Naive B cell (primary cell): Measurements from ENCODE around the gene HHATL. TPM values are rescaled to one million over a fixed set of nuclear protein-coding genes. Genes with fewer than 3 reads are reported as not detected.
A peak's percentile ranks its signal among the peaks of the same experiment; 100 is the strongest.

ENCODE experiments used
- ATAC-seq, 2 donors: fragments of 150-1000 bp; cut with Tn5 transposase; 2 replicates each; pipeline ENCODE4 v1.10.0; 2021; ENCODE audit warnings: low read depth in 2 of 2, mild to moderate bottlenecking in 2 of 2, moderate library complexity in 2 of 2
- DNase-seq: peaks from one replicate; pipeline ENCODE4 v3.0.0; 2022
- H3K27ac Mint-ChIP-seq, 6 donors: one replicate each; pipeline ENCODE4 v1.8.0; 2020 to 2022; ENCODE audit warnings: mild to moderate bottlenecking in 6 of 6, mixed read lengths in 6 of 6, moderate library complexity in 5 of 6, inconsistent platforms in 2 of 6
- H3K27me3 Mint-ChIP-seq, 3 donors: one replicate each; pipeline ENCODE4 v1.8.0; 2021 to 2022; ENCODE audit warnings: mixed read lengths in 3 of 3, mild to moderate bottlenecking in 1 of 3
- H3K36me3 Mint-ChIP-seq, 2 donors: one replicate each; pipeline ENCODE4 v1.8.0; 2020 to 2022; ENCODE audit warnings: mixed read lengths in 2 of 2, inconsistent platforms in 1 of 2, mild to moderate bottlenecking in 1 of 2
- H3K4me1 Mint-ChIP-seq, 3 donors: one replicate each; pipeline ENCODE4 v1.8.0; 2020 to 2022; ENCODE audit warnings: mixed read lengths in 3 of 3, inconsistent platforms in 1 of 3, mild to moderate bottlenecking in 1 of 3, moderate library complexity in 1 of 3
- H3K4me3 Mint-ChIP-seq, 8 donors: one replicate each; pipeline ENCODE4 v1.8.0; 2020 to 2022; ENCODE audit warnings: mild to moderate bottlenecking in 8 of 8, mixed read lengths in 8 of 8, moderate library complexity in 8 of 8, inconsistent platforms in 2 of 8
- H3K9me3 Mint-ChIP-seq, 7 donors: one replicate each; pipeline ENCODE4 v1.8.0; 2020 to 2022; ENCODE audit warnings: mixed read lengths in 7 of 7, mild to moderate bottlenecking in 5 of 7, inconsistent platforms in 2 of 7, moderate library complexity in 1 of 7
- polyA plus RNA-seq, 6 donors: library from polyadenylated mRNA; unstranded; fragments of 300-500 nt; fragmentation: Illumina TruSeq; gene quantifications; one replicate each; pipeline ENCODE4 v1.2.3, GENCODE V29; 2021; ENCODE audit warnings: low read depth in 6 of 6

Gene HHATL
- polyA plus RNA-seq, 6 donors from 2014 or later: not detected

DNA sequence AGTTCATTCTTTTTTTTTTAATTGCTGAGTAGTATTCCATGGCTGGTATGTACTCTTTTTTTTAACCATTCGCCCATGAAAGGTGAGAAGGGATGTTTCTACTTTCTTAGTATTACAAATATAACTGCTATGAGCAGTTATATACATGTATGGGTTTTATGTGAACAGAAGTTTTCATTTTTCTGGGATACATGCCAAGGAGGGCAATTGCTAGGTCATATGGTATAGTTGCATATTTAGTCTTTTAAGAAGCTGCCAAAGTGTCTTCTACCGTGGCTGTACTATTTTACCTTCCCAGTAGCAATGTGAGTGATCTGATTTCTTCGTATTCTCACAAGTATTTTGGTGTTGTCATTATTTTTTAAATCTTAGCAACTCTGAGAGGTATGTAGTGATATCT is 28.5 kb downstream of the HHATL start:
- peaks cover 14 to 39% (median 22%) of the 10 kb centered on the region in 7 donors for H3K9me3 Mint-ChIP-seq
- ATAC-seq: no peak
- H3K36me3 Mint-ChIP-seq: peaks cover 11 to 23% of the 10 kb centered on the region in 2 donors
- no peak overlapping the region for H3K4me3 Mint-ChIP-seq
- no peak overlapping the region for H3K27ac Mint-ChIP-seq
- no peaks in the 10 kb centered on the region for H3K4me1 Mint-ChIP-seq
- peaks cover 4 to 30% (median 27%) of the 10 kb centered on the region in 3 donors for H3K27me3 Mint-ChIP-seq
- no peak for DNase-seq

DNA sequence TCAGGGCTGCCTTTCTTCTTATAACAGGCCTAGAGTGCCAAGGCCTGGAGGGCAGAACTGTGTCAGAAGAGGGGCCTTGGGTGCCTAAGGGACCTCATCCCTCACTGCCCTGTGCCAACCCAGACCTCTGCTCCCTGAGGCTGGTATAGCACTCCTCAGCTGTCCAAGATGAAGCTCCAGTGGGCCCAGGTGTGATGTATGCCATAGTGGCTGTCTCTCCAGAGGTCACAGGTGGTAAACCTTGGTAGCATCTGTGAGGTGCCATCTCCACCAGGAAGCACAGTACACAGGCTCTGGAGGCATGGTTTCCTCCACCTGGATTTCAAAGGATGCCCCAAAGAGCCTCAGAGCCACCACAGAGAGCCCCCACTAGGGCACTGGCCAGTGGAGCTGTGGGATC is 29.5 kb downstream of the HHATL start:
- Mint-ChIP-seq H3K9me3 (peaks cover 10 to 28% (median 17%) of the 10 kb centered on the region in 7 donors), H3K4me3 (no peak overlapping the region), H3K4me1 (no peaks in the 10 kb centered on the region), H3K27ac (no peak overlapping the region), H3K36me3 (peaks cover 11 to 13% of the 10 kb centered on the region in 2 donors), H3K27me3 (peaks cover 0 to 20% (median 16%) of the 10 kb centered on the region in 3 donors)
- DNase-seq (no peak), ATAC-seq (no peak)

DNA sequence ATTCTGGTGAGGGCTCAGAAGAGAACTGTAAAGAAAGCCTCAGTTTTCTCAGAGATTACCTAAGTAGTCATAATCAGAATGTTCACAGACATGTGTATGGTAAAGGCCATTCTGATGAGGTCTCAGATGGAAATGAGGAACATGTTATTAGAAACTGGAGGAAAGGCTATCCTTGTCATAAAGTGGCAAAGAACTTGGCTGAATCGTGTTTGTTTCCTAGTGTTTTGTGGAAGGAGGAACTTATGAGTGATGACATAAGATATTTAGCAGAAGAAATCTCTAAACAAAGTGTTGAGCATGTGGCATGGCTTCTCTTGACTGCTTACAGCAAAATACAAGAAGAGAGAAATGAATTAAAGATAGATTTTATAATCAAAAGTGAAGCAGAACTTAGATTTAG is 30.1 kb downstream of the HHATL start:
- DNase-seq (no peak), ATAC-seq (no peak)
- Mint-ChIP-seq H3K4me3 (no peak overlapping the region), H3K27me3 (peaks cover 0 to 18% (median 11%) of the 10 kb centered on the region in 3 donors), H3K4me1 (no peaks in the 10 kb centered on the region), H3K9me3 (peaks cover 5 to 23% (median 12%) of the 10 kb centered on the region in 7 donors), H3K36me3 (peaks cover 6 to 7% of the 10 kb centered on the region in 2 donors), H3K27ac (no peak overlapping the region)

DNA sequence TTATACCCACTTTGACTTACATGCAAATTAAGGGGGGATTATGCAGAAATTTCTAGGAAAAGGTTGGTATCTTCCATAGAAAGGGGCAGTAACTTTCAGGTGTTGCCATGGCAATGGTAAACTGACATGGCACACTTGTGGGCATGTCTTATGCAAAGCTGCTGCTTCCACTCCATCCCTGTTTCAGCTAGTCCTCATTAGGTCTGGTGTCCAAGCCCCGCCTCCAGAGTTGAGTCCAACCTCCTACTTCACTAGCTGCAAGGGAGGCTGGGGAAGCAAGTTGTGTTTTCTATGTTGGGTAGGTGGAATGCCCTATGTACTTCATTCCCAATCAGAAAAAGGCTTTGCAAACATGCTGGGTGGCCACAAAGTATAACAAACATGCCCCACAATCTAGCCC is 31.9 kb downstream of the HHATL start:
- H3K27me3 Mint-ChIP-seq: peaks cover 0 to 7% (median 0%) of the 10 kb centered on the region in 3 donors
- no peak overlapping the region for H3K4me3 Mint-ChIP-seq
- DNase-seq: no peak
- no peaks in the 10 kb centered on the region for H3K36me3 Mint-ChIP-seq
- no peak overlapping the region for H3K27ac Mint-ChIP-seq
- no peak for ATAC-seq
- H3K9me3 Mint-ChIP-seq: peaks cover 0 to 8% (median under 1%) of the 10 kb centered on the region in 7 donors
- H3K4me1 Mint-ChIP-seq: no peaks in the 10 kb centered on the region

DNA sequence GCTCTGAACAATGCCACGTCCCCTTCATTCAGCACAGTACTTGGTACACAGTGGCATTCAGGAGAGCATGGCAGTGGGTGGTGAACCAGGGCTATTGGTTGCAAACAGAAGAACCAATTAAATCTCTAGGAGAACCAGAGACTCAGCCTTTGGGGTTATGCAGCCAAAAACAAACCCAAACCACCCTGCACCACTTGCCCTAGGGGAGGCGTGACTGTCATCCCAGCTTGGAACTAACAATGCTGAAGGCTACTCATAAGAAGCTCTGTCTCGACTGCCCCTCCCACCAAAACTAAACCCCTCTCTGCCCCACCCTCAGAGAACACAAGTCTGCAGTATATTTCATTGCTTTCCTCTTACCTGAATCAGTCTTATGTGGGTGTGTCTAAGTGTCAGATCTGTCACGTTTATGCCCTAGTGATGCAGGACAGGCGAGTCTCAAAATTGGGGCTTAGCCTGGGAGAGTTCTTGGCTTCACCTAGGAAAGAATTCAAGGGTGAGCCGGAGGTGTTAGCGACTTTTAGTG is 32.5 kb downstream of the HHATL start:
- H3K4me1 Mint-ChIP-seq: no peaks in the 10 kb centered on the region
- DNase-seq (no peak), ATAC-seq (no peak)
- peaks cover 0 to 8% (median 0%) of the 10 kb centered on the region in 7 donors for H3K9me3 Mint-ChIP-seq
- no peak overlapping the region for H3K27ac Mint-ChIP-seq
- H3K4me3 Mint-ChIP-seq: no peak overlapping the region
- H3K27me3 Mint-ChIP-seq: peaks cover 0 to 7% (median 0%) of the 10 kb centered on the region in 3 donors
- no peaks in the 10 kb centered on the region for H3K36me3 Mint-ChIP-seq

DNA sequence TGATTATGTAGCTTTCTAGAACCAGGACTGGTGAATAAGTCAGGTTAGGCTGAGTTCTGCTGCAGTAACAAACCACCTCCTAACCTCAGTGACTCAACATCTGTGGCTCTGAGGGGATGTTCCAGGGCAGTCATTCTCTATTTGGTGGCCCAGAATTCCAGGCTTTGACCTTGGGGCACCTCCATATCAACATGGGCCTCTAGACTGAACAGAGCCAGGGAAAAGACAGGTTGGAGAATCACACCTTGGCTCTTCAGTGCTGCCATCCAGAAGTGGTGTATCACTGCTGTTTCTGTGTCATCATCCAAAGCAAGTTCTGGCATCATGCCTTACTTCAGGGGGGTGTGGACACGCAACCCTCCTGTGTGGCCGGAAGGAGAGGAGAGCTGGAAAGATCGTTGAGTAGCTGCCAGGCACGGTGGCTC is 33.8 kb downstream of the HHATL start:
- H3K9me3 Mint-ChIP-seq: peaks cover 0 to 8% (median 0%) of the 10 kb centered on the region in 7 donors
- no peak for ATAC-seq
- H3K4me1 Mint-ChIP-seq: peaks cover 4 to 6% (median 4%) of the 10 kb centered on the region in 3 donors
- H3K4me3 Mint-ChIP-seq: no peak overlapping the region
- no peak overlapping the region for H3K27ac Mint-ChIP-seq
- H3K27me3 Mint-ChIP-seq: peaks cover 0 to 7% (median 0%) of the 10 kb centered on the region in 3 donors
- DNase-seq: no peak
- H3K36me3 Mint-ChIP-seq: no peaks in the 10 kb centered on the region

DNA sequence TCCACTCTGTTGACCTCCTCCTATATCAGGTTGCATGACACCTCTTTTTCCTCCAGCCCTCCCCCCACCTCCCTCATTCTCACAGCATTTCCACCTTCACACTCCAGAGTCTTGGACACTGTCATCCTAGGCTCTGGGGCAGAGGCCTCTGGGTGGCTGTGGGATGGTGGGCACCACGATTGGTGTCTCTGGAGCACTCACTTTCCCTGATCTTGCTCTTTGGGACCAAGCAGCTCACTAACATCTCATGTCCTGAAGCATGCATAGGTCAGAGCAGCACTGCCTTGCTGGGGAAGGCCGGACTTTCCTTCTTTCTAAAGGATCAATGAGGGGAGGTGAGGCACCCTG is 34.2 kb downstream of the HHATL start:
- H3K9me3 Mint-ChIP-seq: peaks cover 0 to 8% (median 0%) of the 10 kb centered on the region in 7 donors
- peak overlapping the region in 1 of 8 donors; percentile 48 for H3K4me3 Mint-ChIP-seq
- DNase-seq (no peak), ATAC-seq (no peak)
- H3K27ac Mint-ChIP-seq: no peak overlapping the region
- peaks cover 0 to 7% (median 0%) of the 10 kb centered on the region in 3 donors for H3K27me3 Mint-ChIP-seq
- peaks cover 8 to 11% (median 9%) of the 10 kb centered on the region in 3 donors for H3K4me1 Mint-ChIP-seq
- no peaks in the 10 kb centered on the region for H3K36me3 Mint-ChIP-seq

DNA sequence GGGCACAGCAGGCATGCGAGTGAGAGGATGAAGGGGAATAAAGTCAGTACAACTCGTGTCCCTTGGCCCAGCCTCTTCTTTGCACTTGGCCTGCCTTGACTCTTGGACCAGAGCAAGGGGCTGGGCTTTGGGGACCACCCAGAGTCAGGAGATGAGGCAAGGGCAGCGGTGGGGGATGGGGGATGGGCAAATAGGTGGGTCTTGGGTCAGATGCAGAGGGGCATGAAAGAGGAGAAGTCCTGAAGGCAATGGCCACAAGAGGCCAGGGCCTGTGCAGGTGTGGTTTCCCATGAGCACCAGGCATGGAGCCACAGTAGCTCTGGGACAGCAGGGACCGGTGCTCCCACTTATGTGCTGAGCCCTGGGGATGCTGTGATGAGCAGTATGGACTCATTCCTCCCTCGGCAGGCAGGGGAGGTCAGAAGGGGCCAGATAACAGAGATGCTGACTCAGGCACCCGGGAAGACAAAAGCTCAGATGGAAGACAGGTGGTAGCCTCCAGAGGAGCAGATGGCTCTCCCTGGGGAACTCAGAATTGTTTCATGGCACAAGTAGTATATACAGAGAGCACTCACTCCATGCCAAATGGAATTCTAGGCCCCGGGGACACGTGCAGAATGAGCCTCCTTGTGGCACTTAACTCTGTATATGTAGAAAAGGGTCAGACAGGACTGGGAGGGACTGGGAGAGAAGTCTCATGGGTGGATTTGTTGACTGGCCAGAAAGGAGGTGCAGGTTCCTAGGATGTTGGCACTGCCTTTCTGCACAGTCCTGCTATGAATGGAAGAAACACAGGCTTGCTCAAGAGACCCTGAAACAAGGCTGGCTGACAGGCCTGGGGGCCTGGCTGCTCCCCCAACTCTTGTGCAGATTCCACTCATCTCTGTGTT is 34.8 kb downstream of the HHATL start:
- Mint-ChIP-seq H3K4me3 (peak overlapping the region in 1 of 8 donors; percentile 48), H3K27me3 (peaks cover 0 to 7% (median 0%) of the 10 kb centered on the region in 3 donors), H3K9me3 (peaks cover 0 to 7% (median 0%) of the 10 kb centered on the region in 7 donors), H3K36me3 (no peaks in the 10 kb centered on the region), H3K4me1 (peaks cover 10 to 14% (median 13%) of the 10 kb centered on the region in 3 donors), H3K27ac (peak overlapping the region in 4 of 6 donors; percentile 2 to 87 (median 66))
- DNase-seq (no peak), ATAC-seq (no peak)

DNA sequence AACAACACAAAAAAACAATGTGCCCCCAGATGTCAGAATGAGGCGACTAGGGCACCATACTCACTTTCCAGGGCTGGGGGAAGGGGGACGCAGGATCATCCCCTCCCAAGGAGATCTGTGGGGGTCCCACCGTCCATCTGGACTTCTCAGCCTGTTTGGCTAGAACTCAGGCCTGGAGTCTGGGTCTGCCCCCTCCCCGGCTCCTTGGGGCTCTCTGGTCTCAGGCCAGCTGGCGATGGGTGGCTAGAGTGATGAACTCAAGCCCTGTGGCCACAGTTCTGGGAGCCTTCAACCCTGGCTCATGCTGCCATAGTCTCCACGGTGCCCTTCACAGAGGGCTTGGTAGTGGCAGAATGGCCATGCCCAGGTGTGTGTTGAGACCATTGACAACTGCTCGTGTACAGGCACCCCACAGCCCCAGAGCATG is 35.5 kb downstream of the HHATL start:
- Mint-ChIP-seq H3K36me3 (no peaks in the 10 kb centered on the region), H3K27me3 (peaks cover 0 to 7% (median 0%) of the 10 kb centered on the region in 3 donors), H3K27ac (peak overlapping the region in 2 of 6 donors; percentile 79 to 87), H3K9me3 (peaks cover 0 to 3% (median 0%) of the 10 kb centered on the region in 7 donors), H3K4me1 (peaks cover 10 to 17% (median 13%) of the 10 kb centered on the region in 3 donors), H3K4me3 (no peak overlapping the region)
- DNase-seq (no peak), ATAC-seq (no peak)

DNA sequence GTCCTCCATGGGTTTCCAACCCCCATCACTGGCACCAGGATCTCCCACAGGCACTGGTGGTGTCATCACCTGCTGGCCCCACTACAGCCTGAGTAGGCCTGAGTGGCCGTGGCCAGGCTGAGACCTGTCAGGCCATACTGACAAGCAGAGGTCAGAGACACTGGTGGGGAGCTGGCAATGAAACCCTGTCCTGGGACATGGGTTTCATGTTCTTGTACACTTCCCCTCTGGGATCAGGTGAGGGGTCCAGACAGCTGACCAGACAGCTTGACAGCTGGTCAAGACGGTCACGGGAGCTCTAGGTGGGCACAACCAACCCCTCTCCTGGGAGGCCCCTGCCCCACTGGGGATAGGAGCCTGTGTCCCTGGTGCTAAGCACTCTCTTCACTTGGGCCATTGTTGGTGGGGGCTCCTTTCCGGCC is 36.0 kb downstream of the HHATL start:
- H3K36me3 Mint-ChIP-seq: no peaks in the 10 kb centered on the region
- H3K4me3 Mint-ChIP-seq: peak overlapping the region in 1 of 8 donors; percentile 41
- H3K27me3 Mint-ChIP-seq: peaks cover 0 to 7% (median 0%) of the 10 kb centered on the region in 3 donors
- no peak overlapping the region for H3K27ac Mint-ChIP-seq
- peaks cover 10 to 17% (median 13%) of the 10 kb centered on the region in 3 donors for H3K4me1 Mint-ChIP-seq
- DNase-seq (no peak), ATAC-seq (no peak)
- peaks cover 0 to 1% (median 0%) of the 10 kb centered on the region in 7 donors for H3K9me3 Mint-ChIP-seq

DNA sequence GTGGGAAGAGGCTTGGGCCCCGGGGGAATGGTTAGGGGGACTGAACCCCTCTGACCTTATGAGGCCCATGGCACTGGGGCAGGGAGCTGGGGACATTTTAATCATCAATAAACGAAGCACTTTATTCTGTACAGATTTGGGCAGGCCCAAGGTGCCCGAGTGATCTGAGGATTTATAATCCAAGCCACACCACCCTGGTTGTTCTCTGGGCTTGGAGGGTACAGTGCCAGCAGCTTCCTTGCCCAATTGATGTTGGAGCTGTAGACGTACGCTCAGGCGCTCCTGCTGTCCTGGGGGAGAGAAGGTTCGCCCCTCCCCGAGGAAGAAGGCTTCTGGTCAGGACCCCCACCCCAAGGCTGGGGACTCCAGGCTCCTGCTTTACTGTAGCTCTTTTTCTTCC is 36.6 kb downstream of the HHATL start:
- Mint-ChIP-seq H3K27me3 (peaks cover 0 to 7% (median 0%) of the 10 kb centered on the region in 3 donors), H3K4me1 (peaks cover 10 to 19% (median 13%) of the 10 kb centered on the region in 3 donors), H3K9me3 (no peaks in the 10 kb centered on the region), H3K36me3 (no peaks in the 10 kb centered on the region), H3K4me3 (peak overlapping the region in 1 of 8 donors; percentile 58), H3K27ac (peak overlapping the region in 1 of 6 donors; percentile 67)
- ATAC-seq (no peak), DNase-seq (no peak)

DNA sequence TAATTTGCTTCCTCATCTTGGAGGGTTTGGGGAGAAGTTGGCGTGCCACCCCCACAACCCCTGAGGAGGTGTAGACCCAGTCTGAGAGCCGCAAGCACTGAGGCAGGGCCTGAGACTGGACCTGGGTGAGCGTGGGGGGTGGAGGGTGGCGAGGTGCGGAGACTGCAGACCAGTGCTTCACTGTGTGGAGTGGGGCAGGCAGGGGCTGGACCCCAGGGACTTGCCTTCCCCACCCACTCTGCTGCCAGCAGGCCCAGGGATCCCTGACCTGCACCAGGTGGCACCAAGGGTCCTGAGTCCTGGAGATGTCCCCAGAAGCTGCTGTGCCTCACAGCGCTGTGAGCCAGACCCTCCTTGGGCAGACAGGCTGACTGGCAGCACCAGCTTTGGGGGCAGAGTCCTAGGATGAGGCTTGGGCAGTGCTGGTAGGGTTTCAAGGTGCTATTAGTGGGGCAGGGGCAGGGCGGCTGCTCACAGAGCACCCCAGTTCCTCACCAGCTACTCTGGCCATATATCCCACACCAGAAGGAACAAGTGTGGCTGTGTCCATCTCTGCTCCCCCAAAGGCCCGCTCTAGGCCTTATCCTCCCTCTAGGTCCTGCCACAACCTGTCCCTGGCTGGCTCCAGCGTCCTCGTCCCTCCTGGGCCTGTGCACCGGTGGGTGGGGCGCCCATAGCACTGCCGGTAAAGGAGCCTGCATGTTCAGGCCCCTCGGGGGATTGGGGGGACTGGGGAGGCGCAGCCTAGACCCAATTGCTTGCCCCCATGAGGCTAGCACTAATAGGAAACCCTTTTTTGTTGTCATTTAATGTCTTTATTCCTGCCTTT is 37.3 kb downstream of the HHATL start:
- H3K9me3 Mint-ChIP-seq: no peaks in the 10 kb centered on the region
- H3K36me3 Mint-ChIP-seq: no peaks in the 10 kb centered on the region
- H3K4me1 Mint-ChIP-seq: peaks cover 10 to 24% (median 13%) of the 10 kb centered on the region in 3 donors
- H3K27me3 Mint-ChIP-seq: peaks cover 0 to 7% (median 0%) of the 10 kb centered on the region in 3 donors
- no peak for DNase-seq
- ATAC-seq: no peak
- H3K4me3 Mint-ChIP-seq: peak overlapping the region in 2 of 8 donors; percentile 20 to 32
- H3K27ac Mint-ChIP-seq: peak overlapping the region in 1 of 6 donors; percentile 63

DNA sequence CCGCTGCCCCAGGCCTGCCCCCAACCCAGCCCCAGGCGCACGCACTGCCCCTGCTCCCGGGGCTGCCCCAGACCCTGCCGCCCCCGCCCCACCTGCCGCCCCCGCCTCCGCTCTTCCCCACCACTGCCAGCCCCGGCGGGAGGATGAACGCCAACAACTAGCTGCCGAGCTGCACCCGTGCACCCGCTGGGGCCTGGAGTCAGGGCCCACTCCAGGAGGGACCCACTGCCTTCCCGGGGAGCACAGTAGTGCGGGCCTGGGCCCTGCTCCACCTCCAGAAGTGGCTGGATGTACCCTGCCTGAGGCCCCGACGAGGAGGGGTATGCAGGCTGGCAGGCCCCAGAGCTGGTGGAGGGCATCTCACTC is 38.2 kb downstream of the HHATL start:
- ATAC-seq: no peak
- H3K4me1 Mint-ChIP-seq: peaks cover 10 to 24% (median 13%) of the 10 kb centered on the region in 3 donors
- H3K4me3 Mint-ChIP-seq: peak overlapping the region in 5 of 8 donors; percentile 73 to 79 (median 76)
- H3K9me3 Mint-ChIP-seq: no peaks in the 10 kb centered on the region
- H3K36me3 Mint-ChIP-seq: no peaks in the 10 kb centered on the region
- peaks cover 0 to 7% (median 0%) of the 10 kb centered on the region in 3 donors for H3K27me3 Mint-ChIP-seq
- H3K27ac Mint-ChIP-seq: peak overlapping the region in 3 of 6 donors; percentile 71 to 91 (median 86)
- no peak for DNase-seq
